ENCODE data around the gene DDN. TPM values are rescaled to one million over a fixed set of nuclear protein-coding genes. Genes with fewer than 3 reads are reported as not detected.

DDN gene
- total RNA-seq, 4 donors from 2014 or later = 0.11 TPM; not detected in 3

GRCh38 chr12:48985475-48985897 is 13.7 kb downstream of the DDN start:
- TF ChIP-seq POLR2A (IDR thresholded peaks at IDR 0.05; ENCODE audit: low read depth) (no peak), EP300 (IDR thresholded peaks at IDR 0.05) (no peak), POLR2AphosphoS5 (IDR thresholded peaks at IDR 0.05) (no peak)
- TF ChIP-seq, protein P1, sequence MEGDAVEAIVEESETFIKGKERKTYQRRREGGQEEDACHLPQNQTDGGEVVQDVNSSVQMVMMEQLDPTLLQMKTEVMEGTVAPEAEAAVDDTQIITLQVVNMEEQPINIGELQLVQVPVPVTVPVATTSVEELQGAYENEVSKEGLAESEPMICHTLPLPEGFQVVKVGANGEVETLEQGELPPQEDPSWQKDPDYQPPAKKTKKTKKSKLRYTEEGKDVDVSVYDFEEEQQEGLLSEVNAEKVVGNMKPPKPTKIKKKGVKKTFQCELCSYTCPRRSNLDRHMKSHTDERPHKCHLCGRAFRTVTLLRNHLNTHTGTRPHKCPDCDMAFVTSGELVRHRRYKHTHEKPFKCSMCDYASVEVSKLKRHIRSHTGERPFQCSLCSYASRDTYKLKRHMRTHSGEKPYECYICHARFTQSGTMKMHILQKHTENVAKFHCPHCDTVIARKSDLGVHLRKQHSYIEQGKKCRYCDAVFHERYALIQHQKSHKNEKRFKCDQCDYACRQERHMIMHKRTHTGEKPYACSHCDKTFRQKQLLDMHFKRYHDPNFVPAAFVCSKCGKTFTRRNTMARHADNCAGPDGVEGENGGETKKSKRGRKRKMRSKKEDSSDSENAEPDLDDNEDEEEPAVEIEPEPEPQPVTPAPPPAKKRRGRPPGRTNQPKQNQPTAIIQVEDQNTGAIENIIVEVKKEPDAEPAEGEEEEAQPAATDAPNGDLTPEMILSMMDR (IDR thresholded peaks at IDR 0.05) = no peak
- Histone ChIP-seq H3K27me3 (peaks cover 8 to 94% (median 29%) of the 10 kb centered on the region in 4 donors), H3K27ac (replicated peaks in 1 of 4) (no peak overlapping the region), H3K4me3 (no peak overlapping the region), H3K4me1 (peaks cover 11 to 21% (median 15%) of the 10 kb centered on the region in 4 donors), H3K36me3 (no peaks in the 10 kb centered on the region), H3K9me3 (no peaks in the 10 kb centered on the region)
- no peak for DNase-seq (ENCODE audit: extremely low spot score)
- 29% methylated on average over 10 of the region's 10 CpGs for WGBS
- intact Hi-C loops (cut with DNase I) = no loop called here

DNA sequence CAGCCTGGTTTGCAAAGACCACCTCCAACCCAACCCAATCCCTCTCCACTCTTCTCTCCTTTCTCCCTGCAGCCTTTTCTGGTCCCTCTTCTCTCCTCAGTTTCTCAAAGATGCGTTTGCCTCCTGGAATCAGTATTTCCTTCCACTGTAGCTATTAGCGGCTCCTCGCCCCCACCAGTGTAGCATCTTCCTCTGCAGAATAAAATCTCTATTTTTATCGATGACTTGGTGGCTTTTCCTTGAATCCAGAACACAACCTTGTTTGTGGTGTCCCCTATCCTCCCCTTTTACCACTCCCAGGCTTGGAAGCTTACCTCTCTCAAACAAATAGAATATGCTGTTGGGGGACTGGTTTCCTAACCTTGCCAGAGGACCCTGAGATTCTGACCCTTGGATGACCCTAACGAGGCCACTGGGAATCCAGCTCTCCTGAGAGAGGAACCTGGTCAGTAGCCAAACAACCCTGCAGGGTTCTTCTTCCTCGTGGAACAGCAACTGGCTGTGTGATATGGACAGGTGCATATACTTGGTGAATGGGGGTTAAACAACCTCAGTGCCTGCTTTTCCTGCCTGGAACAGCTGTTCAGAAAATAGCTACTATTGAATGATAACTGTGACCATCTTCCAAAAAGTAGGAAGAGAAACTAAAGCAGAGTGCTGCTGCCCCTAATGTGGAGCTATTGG is 16.6 kb downstream of the DDN start:
- peaks cover 18 to 94% (median 53%) of the 10 kb centered on the region in 4 donors for H3K27me3 ChIP-seq
- DNase-seq (ENCODE audit: extremely low spot score) = no peak
- no peaks in the 10 kb centered on the region for H3K36me3 ChIP-seq
- no peak overlapping the region for H3K4me3 ChIP-seq
- intact Hi-C loops (cut with DNase I) = no loop called here
- no peak overlapping the region for H3K27ac ChIP-seq (replicated peaks in 1 of 4)
- H3K9me3 ChIP-seq = no peaks in the 10 kb centered on the region
- WGBS = 60% methylated on average over 6 of the region's 6 CpGs
- TF ChIP-seq POLR2AphosphoS5 (IDR thresholded peaks at IDR 0.05) = no peak
- no peak for TF ChIP-seq EP300 (IDR thresholded peaks at IDR 0.05)
- no peak for TF ChIP-seq POLR2A (IDR thresholded peaks at IDR 0.05; ENCODE audit: low read depth)
- TF ChIP-seq, protein P1 (IDR thresholded peaks at IDR 0.05) = no peak
- H3K4me1 ChIP-seq = peaks cover 40 to 44% (median 42%) of the 10 kb centered on the region in 4 donors

DNA sequence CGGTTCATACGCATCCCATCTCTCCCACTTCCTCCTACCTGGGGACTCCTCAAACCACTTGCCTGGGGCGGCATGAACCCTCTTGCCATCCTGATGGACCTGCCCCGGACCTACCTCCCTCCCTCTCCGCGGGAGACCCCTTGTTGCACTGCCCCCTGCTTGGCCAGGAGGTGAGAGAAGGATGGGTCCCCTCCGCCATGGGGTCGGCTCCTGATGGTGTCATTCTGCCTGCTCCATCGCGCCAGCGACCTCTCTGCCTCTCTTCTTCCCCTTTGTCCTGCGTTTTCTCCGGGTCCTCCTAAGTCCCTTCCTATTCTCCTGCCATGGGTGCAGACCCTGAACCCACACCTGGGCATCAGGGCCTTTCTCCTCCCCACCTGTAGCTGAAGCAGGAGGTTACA is 17.4 kb downstream of the DDN start:
- no peak for DNase-seq (ENCODE audit: extremely low spot score)
- Histone ChIP-seq H3K36me3 (no peaks in the 10 kb centered on the region), H3K27ac (replicated peaks in 1 of 4) (no peak overlapping the region), H3K4me1 (peaks cover 40 to 44% (median 42%) of the 10 kb centered on the region in 4 donors), H3K27me3 (peaks cover 18 to 94% (median 56%) of the 10 kb centered on the region in 4 donors), H3K9me3 (no peaks in the 10 kb centered on the region), H3K4me3 (peak overlapping the region in 3 of 4 donors; percentile 40 to 53 (median 42))
- 35% methylated on average over 13 of the region's 13 CpGs for WGBS
- TF ChIP-seq EP300 (IDR thresholded peaks at IDR 0.05) (no peak), POLR2A (IDR thresholded peaks at IDR 0.05; ENCODE audit: low read depth) (no peak), POLR2AphosphoS5 (IDR thresholded peaks at IDR 0.05) (no peak)
- TF ChIP-seq, protein P1 (IDR thresholded peaks at IDR 0.05) = no peak
- intact Hi-C loops (cut with DNase I) = no loop called here

- no peak for DNase-seq (ENCODE audit: extremely low spot score)
- 3% methylated on average over 46 of the region's 91 CpGs for WGBS
- Histone ChIP-seq H3K4me1 (peaks cover 40 to 44% (median 42%) of the 10 kb centered on the region in 4 donors), H3K36me3 (no peaks in the 10 kb centered on the region), H3K9me3 (no peaks in the 10 kb centered on the region), H3K27me3 (peaks cover 18 to 94% (median 57%) of the 10 kb centered on the region in 4 donors), H3K27ac (replicated peaks in 1 of 4) (no peak overlapping the region), H3K4me3 (peak overlapping the region; percentile 37 to 53 (median 41))
- intact Hi-C loops (cut with DNase I) = no loop called here
- TF ChIP-seq EP300 (IDR thresholded peaks at IDR 0.05) (no peak), POLR2A (IDR thresholded peaks at IDR 0.05; ENCODE audit: low read depth) (no peak), POLR2AphosphoS5 (IDR thresholded peaks at IDR 0.05) (no peak)
- TF ChIP-seq, protein P1 (IDR thresholded peaks at IDR 0.05) = no peak
These were observed 18.0 kb downstream of the DDN start for GRCh38 chr12:48980953-48981756.
